Inflammatory macrophage (primary cell): ENCODE results near the gene MID1.

Experiments
- DNase-seq, 2 donors: peaks; one replicate each; pipeline ENCODE4 v3.0.0-alpha.2; 2020 to 2022

The MID1 gene

GRCh38 chrX:10529344-10529743, 91.0 kb downstream of the MID1 start:
- DNase-seq: no peak

- no peak for DNase-seq
These were observed 93.9 kb downstream of the MID1 start for GRCh38 chrX:10526451-10526850.

GRCh38 chrX:10525381-10526120, 94.8 kb downstream of the MID1 start:
- DNase-seq: no peak

GRCh38 chrX:10524578-10524977, 95.8 kb downstream of the MID1 start:
- DNase-seq: no peak

- no peak for DNase-seq
These were observed 100.6 kb downstream of the MID1 start for GRCh38 chrX:10519761-10520160.

- DNase-seq: no peak
These were observed 101.1 kb downstream of the MID1 start for GRCh38 chrX:10519278-10519677.

GRCh38 chrX:10518073-10518472, 102.3 kb downstream of the MID1 start:
- DNase-seq: no peak

GRCh38 chrX:10516781-10517322, 103.5 kb downstream of the MID1 start:
- DNase-seq: no peak

- no peak for DNase-seq
These were observed 105.5 kb downstream of the MID1 start for GRCh38 chrX:10514891-10515290.

- DNase-seq: no peak
These were observed 106.4 kb downstream of the MID1 start for GRCh38 chrX:10513974-10514373.

- DNase-seq: no peak
These were observed 107.6 kb downstream of the MID1 start for GRCh38 chrX:10512741-10513140.

GRCh38 chrX:10512258-10512657, 108.1 kb downstream of the MID1 start:
- no peak for DNase-seq

GRCh38 chrX:10509397-10509796, 111.0 kb downstream of the MID1 start:
- no peak for DNase-seq

GRCh38 chrX:10508891-10509290, 111.5 kb downstream of the MID1 start:
- DNase-seq: no peak

- DNase-seq: no peak
These were observed 112.5 kb downstream of the MID1 start for GRCh38 chrX:10507876-10508275.

- no peak for DNase-seq
These were observed 113.2 kb downstream of the MID1 start for GRCh38 chrX:10507181-10507580.

GRCh38 chrX:10506781-10507180, 113.6 kb downstream of the MID1 start:
- DNase-seq: peak in 1 of 2 donors; percentile 0

GRCh38 chrX:10505726-10506125, 114.7 kb downstream of the MID1 start:
- DNase-seq: no peak

GRCh38 chrX:10502961-10503360, 117.4 kb downstream of the MID1 start:
- no peak for DNase-seq

- no peak for DNase-seq
These were observed 118.8 kb downstream of the MID1 start for GRCh38 chrX:10501611-10502010.

- no peak for DNase-seq
These were observed 123.9 kb downstream of the MID1 start for GRCh38 chrX:10496345-10496965.

- no peak for DNase-seq
These were observed 124.7 kb downstream of the MID1 start for GRCh38 chrX:10495677-10496076.

GRCh38 chrX:10492250-10492649, 128.1 kb downstream of the MID1 start:
- DNase-seq: no peak

- no peak for DNase-seq
These were observed 134.0 kb downstream of the MID1 start for GRCh38 chrX:10486373-10486772.
